Activated CD8-positive, alpha-beta memory T cell treated with anti-CD3 and anti-CD28 coated beads, Interleukin-2, amount 10 ng/mL, durations not matched to agents 7 days and 5 days (primary cell): ENCODE measurements around the gene LIPC. TPM values are rescaled to one million over a fixed set of nuclear protein-coding genes. Genes with fewer than 3 reads are reported as not detected.

Experiments used
- ATAC-seq: fragments of 150-1000 bp; cut with Tn5 transposase; one replicate; pipeline ENCODE4 v1.10.0; 2021; ENCODE audit warnings: moderate library complexity
- CTCF ChIA-PET: fragments of 350-600 bp; sonication (Branson Sonifier 250); formaldehyde crosslinking; loops from one replicate; lab custom pipeline; 2021; ENCODE audit warnings: antibody characterized with exemption; lab: Charles Lee
- DNase-seq: peaks from one replicate; pipeline ENCODE4 v3.0.0-alpha.2; 2020
- H3K27ac Mint-ChIP-seq: one replicate; pipeline ENCODE4 v1.8.0; 2021; ENCODE audit warnings: mild to moderate bottlenecking, mixed read lengths
- H3K27me3 Mint-ChIP-seq: one replicate; pipeline ENCODE4 v1.8.0; 2021; ENCODE audit warnings: mixed read lengths
- H3K36me3 Mint-ChIP-seq: one replicate; pipeline ENCODE4 v1.8.0; 2021; ENCODE audit warnings: mild to moderate bottlenecking, mixed read lengths
- H3K4me1 Mint-ChIP-seq: one replicate; pipeline ENCODE4 v1.8.0; 2021; ENCODE audit warnings: mixed read lengths
- H3K4me3 Mint-ChIP-seq: one replicate; pipeline ENCODE4 v1.8.0; 2021; ENCODE audit warnings: mild to moderate bottlenecking, moderate library complexity, mixed read lengths
- H3K9me3 Mint-ChIP-seq: one replicate; pipeline ENCODE4 v1.8.0; 2022; ENCODE audit warnings: low read depth, mixed read lengths
- total RNA-seq, 2 experiments: library from RNA; stranded (reverse); gene quantifications; one replicate each; pipeline ENCODE4 v1.2.3, GENCODE V29; 2021

LIPC gene
- total RNA-seq, 2 experiments from 2014 or later = 5.3 to 9.0 TPM

DNA sequence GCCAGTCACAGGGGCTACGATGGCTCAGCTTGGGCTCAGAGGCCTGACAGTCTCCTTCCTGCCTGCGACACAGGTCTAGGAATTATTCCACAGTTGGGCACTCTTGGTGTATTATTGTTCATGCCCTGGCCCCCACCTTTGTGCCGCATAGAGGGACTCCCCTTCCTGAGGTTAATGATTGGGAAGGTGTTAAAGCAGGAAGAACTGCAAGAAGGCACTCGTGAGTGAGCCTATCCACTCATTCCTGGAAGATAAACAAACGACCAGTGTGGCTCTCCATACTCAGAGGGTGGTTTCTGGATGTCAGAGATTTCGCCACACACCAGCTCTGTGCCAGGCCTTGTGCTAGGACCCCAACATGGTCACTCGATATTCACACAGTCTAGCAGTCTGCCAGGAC is 12.3 kb downstream of the LIPC start:
- peaks cover 2% of the 10 kb centered on the region for H3K36me3 Mint-ChIP-seq
- ATAC-seq (no peak), DNase-seq (no peak)
- no peaks in the 10 kb centered on the region for H3K9me3 Mint-ChIP-seq
- no peak overlapping the region for H3K4me3 Mint-ChIP-seq
- H3K27ac Mint-ChIP-seq = no peak overlapping the region
- CTCF ChIA-PET = no interaction called here
- no peaks in the 10 kb centered on the region for H3K27me3 Mint-ChIP-seq
- H3K4me1 Mint-ChIP-seq = peaks cover 32% of the 10 kb centered on the region

DNA sequence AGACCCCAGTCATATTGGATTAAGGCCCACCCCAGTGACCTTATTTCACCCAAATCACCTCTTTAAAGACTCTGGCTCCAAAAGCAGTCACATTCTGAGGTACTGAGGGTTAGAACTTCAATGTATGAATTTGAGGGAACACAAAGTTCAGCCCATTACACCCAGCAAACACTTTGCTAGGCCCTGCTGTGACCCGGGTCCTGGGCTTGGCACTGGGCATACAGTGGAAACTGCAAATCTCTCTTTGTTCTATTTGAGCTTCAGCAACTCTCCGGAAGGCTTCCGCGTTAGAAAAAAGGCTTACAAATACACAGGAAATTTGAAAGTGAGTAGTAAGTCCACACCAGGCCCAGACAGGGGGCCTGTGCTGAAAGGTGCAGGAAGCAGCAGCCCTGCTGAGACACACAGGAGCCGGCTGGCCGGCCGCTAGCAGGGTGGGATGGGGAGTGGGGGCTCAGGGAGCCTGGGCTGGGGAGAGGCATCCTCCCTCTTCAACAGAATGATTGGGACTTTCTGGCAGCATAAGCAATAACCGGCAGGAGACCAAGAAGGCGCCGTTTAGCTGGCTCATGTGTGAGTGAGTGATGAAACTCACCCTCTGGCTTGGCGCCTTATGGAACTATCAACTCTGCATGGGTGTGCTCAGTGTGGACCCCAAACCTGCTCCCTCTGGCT is 13.0 kb downstream of the LIPC start:
- peak; percentile 33 for ATAC-seq
- peak overlapping the region; percentile 55 for H3K27ac Mint-ChIP-seq

DNA sequence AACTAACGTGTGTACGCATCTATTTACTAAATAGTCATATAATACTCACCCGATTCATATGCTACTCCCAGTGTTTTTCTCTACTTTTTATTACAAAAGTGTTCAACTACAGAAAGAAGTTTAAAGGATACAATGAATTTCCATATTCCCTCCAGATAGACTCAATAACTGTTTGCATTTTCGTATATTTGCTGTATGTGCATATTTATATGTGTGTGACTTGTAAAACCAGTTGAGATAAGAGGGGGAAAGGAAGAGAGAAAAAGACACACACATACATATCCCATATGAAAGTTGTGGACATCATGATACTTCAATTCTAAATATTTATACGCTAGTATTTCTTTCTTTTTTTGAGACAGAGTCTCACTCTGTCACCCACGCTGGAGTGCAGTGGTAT is 14.1 kb downstream of the LIPC start:
- ATAC-seq (no peak), DNase-seq (no peak)
- H3K27ac Mint-ChIP-seq = no peak overlapping the region
- no peaks in the 10 kb centered on the region for H3K9me3 Mint-ChIP-seq
- CTCF ChIA-PET = no interaction called here
- H3K27me3 Mint-ChIP-seq = no peaks in the 10 kb centered on the region
- peaks cover 2% of the 10 kb centered on the region for H3K36me3 Mint-ChIP-seq
- H3K4me3 Mint-ChIP-seq = no peak overlapping the region
- peaks cover 20% of the 10 kb centered on the region for H3K4me1 Mint-ChIP-seq

More for the DNA sequence above, 13.0 kb downstream of the LIPC start:
- no peak for DNase-seq
- Mint-ChIP-seq H3K27me3 (no peaks in the 10 kb centered on the region), H3K4me3 (no peak overlapping the region), H3K9me3 (no peaks in the 10 kb centered on the region), H3K4me1 (peaks cover 29% of the 10 kb centered on the region), H3K36me3 (peaks cover 2% of the 10 kb centered on the region)
- CTCF ChIA-PET = no interaction called here

GRCh38 chr15:58446521-58446920 is 14.7 kb downstream of the LIPC start:
- H3K4me3 Mint-ChIP-seq = no peak overlapping the region
- CTCF ChIA-PET = interaction anchor here (0.6 to 1.1 kb wide), 2 partner anchors 30 to 150 kb away, joined by 3 read pairs; no protein-coding TSS in a partner anchor
- H3K36me3 Mint-ChIP-seq = peaks cover 2% of the 10 kb centered on the region
- ATAC-seq = no peak
- DNase-seq = no peak
- no peaks in the 10 kb centered on the region for H3K9me3 Mint-ChIP-seq
- no peak overlapping the region for H3K27ac Mint-ChIP-seq
- no peaks in the 10 kb centered on the region for H3K27me3 Mint-ChIP-seq
- peaks cover 20% of the 10 kb centered on the region for H3K4me1 Mint-ChIP-seq

GRCh38 chr15:58447271-58448010 is 15.7 kb downstream of the LIPC start:
- CTCF ChIA-PET = interaction anchor here (1.1 to 2.1 kb wide), 2 partner anchors 11 to 30 kb away, joined by 3 to 6 read pairs; no protein-coding TSS in a partner anchor
- no peak overlapping the region for H3K27ac Mint-ChIP-seq
- no peak for ATAC-seq
- H3K4me3 Mint-ChIP-seq = no peak overlapping the region
- H3K4me1 Mint-ChIP-seq = peaks cover 16% of the 10 kb centered on the region
- no peak for DNase-seq
- no peaks in the 10 kb centered on the region for H3K9me3 Mint-ChIP-seq
- H3K36me3 Mint-ChIP-seq = peaks cover 2% of the 10 kb centered on the region
- no peaks in the 10 kb centered on the region for H3K27me3 Mint-ChIP-seq

GRCh38 chr15:58448331-58448730 is 16.5 kb downstream of the LIPC start:
- Mint-ChIP-seq H3K4me1 (peaks cover 17% of the 10 kb centered on the region), H3K9me3 (no peaks in the 10 kb centered on the region), H3K36me3 (peaks cover 2% of the 10 kb centered on the region), H3K27ac (no peak overlapping the region), H3K27me3 (no peaks in the 10 kb centered on the region), H3K4me3 (no peak overlapping the region)
- CTCF ChIA-PET = interaction anchor here (2.1 kb wide), 1 partner anchor 10 kb away, joined by 6 read pairs; no protein-coding TSS in a partner anchor
- ATAC-seq (no peak), DNase-seq (no peak)

- ATAC-seq (no peak), DNase-seq (no peak)
- Mint-ChIP-seq H3K27me3 (no peaks in the 10 kb centered on the region), H3K4me3 (no peak overlapping the region), H3K36me3 (peaks cover 2% of the 10 kb centered on the region), H3K9me3 (no peaks in the 10 kb centered on the region), H3K27ac (no peak overlapping the region), H3K4me1 (peaks cover 21% of the 10 kb centered on the region)
- CTCF ChIA-PET = interaction anchor here (2.1 kb wide), 1 partner anchor 10 kb away, joined by 6 read pairs; no protein-coding TSS in a partner anchor
These were observed 17.1 kb downstream of the LIPC start for GRCh38 chr15:58448906-58449305.

DNA sequence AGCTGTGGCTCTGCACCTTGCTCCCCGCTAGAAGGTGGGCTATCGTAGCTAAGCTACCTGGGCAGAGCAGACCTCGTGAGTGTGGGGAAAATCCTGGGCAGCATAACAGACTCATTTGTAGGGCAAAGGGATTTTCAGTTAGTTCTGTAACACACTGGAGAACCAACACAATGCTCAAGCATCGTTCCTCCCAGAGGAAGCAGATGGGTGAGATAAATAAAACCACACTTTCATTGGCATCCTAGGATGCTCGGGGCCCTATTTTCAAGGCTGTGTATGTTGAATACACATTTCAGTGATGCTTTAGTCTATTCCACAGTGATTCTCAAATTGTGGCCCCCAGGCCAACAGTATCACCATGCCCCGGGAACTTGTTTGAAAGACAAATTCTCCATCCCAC is 20.0 kb downstream of the LIPC start:
- H3K4me3 Mint-ChIP-seq = no peak overlapping the region
- no peak for ATAC-seq
- H3K27me3 Mint-ChIP-seq = no peaks in the 10 kb centered on the region
- DNase-seq = no peak
- CTCF ChIA-PET = no interaction called here
- no peaks in the 10 kb centered on the region for H3K9me3 Mint-ChIP-seq
- H3K36me3 Mint-ChIP-seq = peaks cover 5% of the 10 kb centered on the region
- no peak overlapping the region for H3K27ac Mint-ChIP-seq
- H3K4me1 Mint-ChIP-seq = peaks cover 41% of the 10 kb centered on the region

- CTCF ChIA-PET = no interaction called here
- DNase-seq (no peak), ATAC-seq (no peak)
- Mint-ChIP-seq H3K9me3 (no peaks in the 10 kb centered on the region), H3K4me3 (no peak overlapping the region), H3K36me3 (peaks cover 5% of the 10 kb centered on the region), H3K27me3 (no peaks in the 10 kb centered on the region), H3K4me1 (peaks cover 43% of the 10 kb centered on the region), H3K27ac (no peak overlapping the region)
These were observed 21.0 kb downstream of the LIPC start for GRCh38 chr15:58452775-58453174.

DNA sequence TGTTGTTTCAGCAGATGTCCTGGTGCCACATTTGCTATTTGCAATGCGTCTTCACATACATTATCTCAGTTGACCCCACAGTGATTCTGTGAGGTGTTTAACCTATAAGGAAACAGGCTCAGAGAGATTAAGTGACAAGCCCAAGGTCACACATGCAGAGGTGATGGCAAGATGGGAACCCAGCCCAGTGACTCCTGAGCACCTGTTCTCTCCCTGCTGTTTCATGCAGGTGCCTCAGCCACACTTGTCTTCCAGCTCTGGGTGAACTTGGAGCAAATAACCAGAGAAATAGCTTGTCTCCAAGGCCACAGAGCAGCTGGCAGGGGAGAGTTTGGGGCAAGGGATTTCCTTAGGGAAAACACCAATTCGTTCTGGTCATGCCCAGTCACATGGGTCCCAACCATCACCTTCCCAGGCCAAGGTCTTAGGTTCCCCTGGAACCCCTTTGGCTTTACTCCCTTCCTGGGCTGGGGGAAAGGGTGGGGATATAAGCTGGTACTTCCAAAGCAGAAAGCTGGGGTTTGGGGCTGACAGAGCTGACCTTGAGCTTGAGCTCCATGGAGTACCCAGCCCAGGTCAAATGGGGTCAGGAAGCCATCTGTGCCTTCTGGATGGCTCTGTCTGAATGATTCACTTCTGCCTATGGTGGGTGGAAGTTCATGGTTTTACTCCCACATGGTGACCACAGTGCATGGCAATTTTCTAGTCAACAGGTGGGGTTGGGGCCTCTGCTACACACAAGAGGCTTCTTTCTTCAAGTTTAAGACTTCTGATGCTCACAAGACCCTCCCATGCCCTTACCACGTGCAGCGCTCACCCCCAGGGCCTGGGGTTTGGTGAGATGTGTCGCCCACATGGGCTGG is 22.4 kb downstream of the LIPC start:
- Mint-ChIP-seq H3K36me3 (peaks cover 5% of the 10 kb centered on the region), H3K4me3 (no peak overlapping the region), H3K27ac (peak overlapping the region; percentile 60), H3K9me3 (no peaks in the 10 kb centered on the region), H3K27me3 (no peaks in the 10 kb centered on the region), H3K4me1 (peaks cover 54% of the 10 kb centered on the region)
- CTCF ChIA-PET = interaction anchor here (1.2 kb wide), 1 partner anchor 25 kb away, joined by 4 read pairs; no protein-coding TSS in a partner anchor
- ATAC-seq = peak; percentile 18
- peak; percentile 75 for DNase-seq

- Mint-ChIP-seq H3K27ac (no peak overlapping the region), H3K4me3 (no peak overlapping the region), H3K27me3 (no peaks in the 10 kb centered on the region), H3K36me3 (peaks cover 5% of the 10 kb centered on the region), H3K9me3 (no peaks in the 10 kb centered on the region), H3K4me1 (peaks cover 62% of the 10 kb centered on the region)
- CTCF ChIA-PET = interaction anchor here (1.2 kb wide), 1 partner anchor 24 kb away, joined by 4 read pairs; no protein-coding TSS in a partner anchor
- DNase-seq (no peak), ATAC-seq (no peak)
These were observed 23.2 kb downstream of the LIPC start for GRCh38 chr15:58454950-58455401.

GRCh38 chr15:58457466-58457965 is 25.7 kb downstream of the LIPC start:
- Mint-ChIP-seq H3K9me3 (no peaks in the 10 kb centered on the region), H3K27me3 (no peaks in the 10 kb centered on the region), H3K4me3 (peak overlapping the region; percentile 16), H3K36me3 (peaks cover 11% of the 10 kb centered on the region), H3K4me1 (peaks cover 83% of the 10 kb centered on the region), H3K27ac (peak overlapping the region; percentile 86)
- DNase-seq (peak; percentile 83), ATAC-seq (peak; percentile 88)
- CTCF ChIA-PET = interaction anchor here (0.8 to 1.4 kb wide), 3 partner anchors 89 to 304 kb away, joined by 3 read pairs; no protein-coding TSS in a partner anchor
